ENCODE measurements around the gene LEFTY2. TPM values are rescaled to one million over a fixed set of nuclear protein-coding genes. Genes with fewer than 3 reads are reported as not detected.
A peak's percentile ranks its signal among the peaks of the same experiment; 100 is the strongest.

The LEFTY2 gene
- total RNA-seq, 1 donor from 2014 or later, result 2.6 TPM

DNA sequence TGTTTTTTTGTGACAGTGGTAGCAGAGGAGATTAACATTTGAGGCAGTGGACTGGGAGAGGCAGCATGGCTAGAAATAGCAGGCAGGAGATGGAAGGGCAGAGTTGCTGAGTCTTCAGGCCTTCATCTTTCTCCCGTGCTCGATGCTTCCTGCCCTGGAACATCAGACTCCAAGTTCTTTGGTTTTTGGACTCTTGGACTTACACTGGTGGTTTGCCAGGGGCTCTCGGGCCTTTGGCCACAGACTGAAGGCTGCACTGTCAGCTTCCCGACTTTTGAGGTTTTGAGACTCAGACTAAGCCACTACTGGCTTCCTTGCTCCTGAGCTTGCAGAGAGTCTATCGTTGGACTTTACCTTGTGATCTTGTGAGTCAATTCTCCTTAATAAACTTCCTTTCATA, 24.2 kb upstream of the LEFTY2 start:
- no peak overlapping the region for H3K27ac ChIP-seq
- H3K9me3 ChIP-seq, result no peaks in the 10 kb centered on the region
- no peak for TF ChIP-seq CTCF (IDR thresholded peaks at IDR 0.05)
- no peaks in the 10 kb centered on the region for H3K27me3 ChIP-seq
- DNase-seq (ENCODE audit: low spot score in 2 of 2), result no peak
- H3K4me3 ChIP-seq, result no peak overlapping the region
- no peaks in the 10 kb centered on the region for H3K4me1 ChIP-seq
- no peaks in the 10 kb centered on the region for H3K36me3 ChIP-seq
- intact Hi-C loops (cut with DNase I), result no loop called here

DNA sequence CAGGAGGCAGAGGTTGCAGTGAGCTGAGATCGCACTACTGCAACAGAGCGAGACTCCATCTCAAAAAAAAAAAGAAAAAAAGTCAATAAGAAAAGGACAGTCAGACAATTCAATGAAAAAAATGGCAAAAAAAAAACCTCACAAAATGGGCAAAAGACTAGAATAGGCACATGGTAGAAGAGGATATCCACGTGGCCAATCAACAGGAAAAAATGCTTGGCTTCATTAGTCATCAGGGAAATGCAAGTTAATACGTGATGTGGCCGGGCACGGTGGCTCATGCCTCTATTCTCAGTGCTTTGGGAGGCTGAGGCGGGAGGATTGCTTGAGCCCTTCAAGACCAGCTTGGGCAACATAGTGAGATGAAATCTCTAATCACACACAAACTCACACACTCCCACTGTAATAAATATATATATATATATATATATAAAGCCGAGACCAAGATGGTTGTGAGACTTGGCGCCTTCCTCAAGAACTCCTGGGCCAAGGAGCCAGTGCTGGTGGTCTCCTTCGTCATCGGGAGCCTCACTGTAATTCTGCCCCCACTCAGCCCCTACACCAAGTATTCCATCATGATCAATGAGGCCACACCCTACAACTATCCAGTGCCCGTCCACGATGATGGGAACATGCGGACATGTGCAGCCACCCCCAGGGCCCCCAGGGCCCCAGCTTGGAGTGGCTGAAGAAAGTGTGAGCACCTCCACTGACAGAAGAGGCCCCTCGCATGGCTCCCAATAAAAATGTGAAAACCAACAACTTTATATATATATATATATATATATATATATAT, 22.9 kb upstream of the LEFTY2 start:
- intact Hi-C loops (cut with DNase I), result no loop called here
- no peaks in the 10 kb centered on the region for H3K27me3 ChIP-seq
- H3K27ac ChIP-seq, result no peak overlapping the region
- no peak for DNase-seq (ENCODE audit: low spot score in 2 of 2)
- no peaks in the 10 kb centered on the region for H3K4me1 ChIP-seq
- no peak for TF ChIP-seq CTCF (IDR thresholded peaks at IDR 0.05)
- no peak overlapping the region for H3K4me3 ChIP-seq
- no peaks in the 10 kb centered on the region for H3K9me3 ChIP-seq
- no peaks in the 10 kb centered on the region for H3K36me3 ChIP-seq

DNA sequence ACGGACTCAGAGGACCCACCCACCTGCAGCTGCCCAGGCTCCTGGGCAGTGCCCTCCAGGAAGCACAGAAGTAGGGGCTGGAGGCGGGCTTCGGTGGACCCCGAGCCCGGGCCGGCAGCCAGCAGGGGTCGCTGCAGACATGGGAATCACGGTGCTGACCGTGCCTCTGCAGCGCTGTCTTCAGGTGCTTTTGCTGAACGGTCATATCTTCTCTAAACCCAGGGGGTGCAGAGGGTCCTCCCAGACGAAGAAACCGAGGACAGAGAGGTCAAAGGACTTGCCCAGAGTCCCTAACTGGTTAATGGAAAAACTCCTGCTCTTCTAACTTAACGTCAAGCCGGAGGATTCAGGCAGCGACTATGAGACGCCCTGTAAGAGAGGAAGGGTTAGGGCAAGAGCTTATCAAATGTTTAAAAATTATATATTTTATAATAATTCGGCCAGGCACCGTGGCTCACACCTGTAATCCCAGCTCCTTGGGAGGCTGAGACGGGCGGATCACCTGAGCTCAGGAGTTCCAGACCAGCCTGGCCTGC, 21.5 kb upstream of the LEFTY2 start:
- peak; percentile 12 to 42 (median 32) for TF ChIP-seq CTCF (IDR thresholded peaks at IDR 0.05)
- intact Hi-C loops (cut with DNase I), result no loop called here
- no peak for DNase-seq (ENCODE audit: low spot score in 2 of 2)
- no peak overlapping the region for H3K27ac ChIP-seq
- H3K36me3 ChIP-seq, result no peaks in the 10 kb centered on the region
- H3K27me3 ChIP-seq, result no peaks in the 10 kb centered on the region
- H3K9me3 ChIP-seq, result no peaks in the 10 kb centered on the region
- H3K4me1 ChIP-seq, result no peaks in the 10 kb centered on the region
- no peak overlapping the region for H3K4me3 ChIP-seq

DNA sequence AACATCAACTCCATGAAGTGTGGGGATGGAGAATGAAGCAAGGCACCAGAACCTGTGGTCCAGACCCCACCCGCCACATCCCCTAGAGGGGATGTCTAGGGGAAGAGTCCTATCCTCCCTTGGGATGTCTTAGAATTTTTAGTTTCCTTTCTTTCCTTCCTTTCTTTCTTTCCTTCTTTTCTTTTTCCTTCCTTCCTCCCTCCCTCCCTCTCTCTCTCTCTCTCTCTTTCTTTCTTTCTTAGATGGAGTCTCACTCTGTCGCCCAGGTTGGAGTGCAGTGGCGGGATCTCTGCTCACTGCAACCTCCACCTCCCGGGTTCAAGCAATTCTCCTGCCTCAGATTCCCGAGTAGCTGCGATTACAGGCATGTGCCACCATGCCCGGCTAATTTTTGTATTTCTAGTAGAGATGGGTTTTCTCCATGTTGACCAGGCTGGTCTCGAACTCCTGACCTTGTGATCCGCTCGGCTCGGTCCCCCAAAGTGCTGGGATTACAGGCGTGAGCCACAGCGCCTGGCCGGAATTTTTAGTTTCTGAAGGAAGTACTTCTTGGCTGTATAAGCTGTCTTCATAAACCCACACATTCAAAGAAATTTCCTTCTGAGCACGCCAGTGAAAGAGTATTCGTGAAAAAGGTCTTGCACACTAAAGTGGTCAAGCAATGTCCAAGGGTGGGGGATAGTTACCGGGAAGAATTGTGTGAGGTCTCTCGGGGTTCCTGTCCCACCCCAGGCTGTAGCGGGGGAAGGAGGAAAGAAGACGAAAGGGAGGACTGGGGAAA, 20.8 kb upstream of the LEFTY2 start:
- Histone ChIP-seq H3K4me1 (no peaks in the 10 kb centered on the region), H3K36me3 (no peaks in the 10 kb centered on the region), H3K27ac (no peak overlapping the region), H3K27me3 (no peaks in the 10 kb centered on the region), H3K4me3 (no peak overlapping the region), H3K9me3 (no peaks in the 10 kb centered on the region)
- DNase-seq (ENCODE audit: low spot score in 2 of 2), result no peak
- intact Hi-C loops (cut with DNase I), result no loop called here
- no peak for TF ChIP-seq CTCF (IDR thresholded peaks at IDR 0.05)

- Histone ChIP-seq H3K27me3 (no peaks in the 10 kb centered on the region), H3K4me1 (no peaks in the 10 kb centered on the region), H3K4me3 (no peak overlapping the region), H3K9me3 (no peaks in the 10 kb centered on the region), H3K36me3 (no peaks in the 10 kb centered on the region), H3K27ac (no peak overlapping the region)
- intact Hi-C loops (cut with DNase I), result no loop called here
- no peak for TF ChIP-seq CTCF (IDR thresholded peaks at IDR 0.05)
- no peak for DNase-seq (ENCODE audit: low spot score in 2 of 2)
These were observed 17.0 kb upstream of the LEFTY2 start for GRCh38 chr1:225958041-225958440.

Data from ascending aorta (tissue), 2 donors.